Endothelial cell of umbilical vein (primary cell): ENCODE data around the gene SIRPG.

Experiments used
- CTCF ChIP-seq, 2 donors: IDR thresholded peaks; 1 replicate in 1 of 2; 2 replicates in 1 of 2; pipeline ENCODE4 v1.5.1; 2011; ENCODE audit warnings: low read length in 2 of 2, mild to moderate bottlenecking in 2 of 2, moderate library complexity in 2 of 2, control low read depth in 1 of 2, inconsistent platforms in 1 of 2, low read depth in 1 of 2; ENCODE audit not compliant: insufficient read depth in 1 of 2; ENCODE audit errors: extremely low read depth in 1 of 2
- EZH2 ChIP-seq: IDR thresholded peaks from 2 replicates; pipeline ENCODE4 v1.6.1; 2012; ENCODE audit warnings: borderline replicate concordance, low read depth, mild to moderate bottlenecking, moderate library complexity, low read length, inconsistent platforms; ENCODE audit not compliant: severe bottlenecking
- MYC ChIP-seq: IDR thresholded peaks from one replicate; pipeline ENCODE4 v1.6.1; 2011; ENCODE audit warnings: mild to moderate bottlenecking, low read depth, low read length
- POLR2AphosphoS5 ChIP-seq: IDR thresholded peaks from 2 replicates; pipeline ENCODE4 v1.6.1; 2012; ENCODE audit warnings: low read depth, mild to moderate bottlenecking, control low read depth, low read length, moderate library complexity; ENCODE audit not compliant: insufficient read depth

- TF ChIP-seq CTCF (IDR thresholded peaks at IDR 0.05; ENCODE audit: extremely low read depth in 1 of 2, insufficient read depth in 1 of 2, low read depth in 1 of 2, low read length in 2 of 2) = no peak
- no peak for TF ChIP-seq EZH2
- TF ChIP-seq POLR2AphosphoS5 = no peak
- no peak for TF ChIP-seq MYC
Measured at GRCh38 chr20:1654996-1655395, 2.6 kb downstream of the SIRPG start.
